ENCODE data around the gene TRIM37.

The TRIM37 gene

GRCh38 chr17:58993311-58993710 lies 113.4 kb downstream of the TRIM37 start:
- no peak for DNase-seq (ENCODE audit: low read depth in 1 of 2, low spot score in 1 of 2)
- Histone ChIP-seq H3K4me3 (replicated peaks; ENCODE audit: insufficient read depth, low read length) (no peak overlapping the region), H3K27me3 (ENCODE audit: insufficient read depth, poor library complexity, severe bottlenecking) (no peaks in the 10 kb centered on the region), H3K27ac (replicated peaks) (no peak overlapping the region)
- no peak for TF ChIP-seq CTCF (IDR thresholded peaks at IDR 0.05; ENCODE audit: insufficient read depth, low read length)
- TF ChIP-seq REST (IDR thresholded peaks at IDR 0.05; ENCODE audit: insufficient replicate concordance, low read depth) = no peak
- no peak for TF ChIP-seq GABPA (IDR thresholded peaks at IDR 0.05; ENCODE audit: low read depth)
- no peak for TF ChIP-seq POLR2AphosphoS5 (IDR thresholded peaks at IDR 0.05; ENCODE audit: low read depth)
- TF ChIP-seq SPI1 (IDR thresholded peaks at IDR 0.05; ENCODE audit: borderline replicate concordance, low read depth) = no peak

- DNase-seq (ENCODE audit: low read depth in 1 of 2, low spot score in 1 of 2) = no peak
- TF ChIP-seq GABPA (IDR thresholded peaks at IDR 0.05; ENCODE audit: low read depth) = no peak
- TF ChIP-seq CTCF (IDR thresholded peaks at IDR 0.05; ENCODE audit: insufficient read depth, low read length) = no peak
- no peak for TF ChIP-seq SPI1 (IDR thresholded peaks at IDR 0.05; ENCODE audit: borderline replicate concordance, low read depth)
- no peak for TF ChIP-seq POLR2AphosphoS5 (IDR thresholded peaks at IDR 0.05; ENCODE audit: low read depth)
- no peak for TF ChIP-seq REST (IDR thresholded peaks at IDR 0.05; ENCODE audit: insufficient replicate concordance, low read depth)
Observed at GRCh38 chr17:58991718-58992331, 114.9 kb downstream of the TRIM37 start.

GRCh38 chr17:58989629-58990028 lies 117.1 kb downstream of the TRIM37 start:
- TF ChIP-seq REST (IDR thresholded peaks at IDR 0.05; ENCODE audit: insufficient replicate concordance, low read depth) (no peak), POLR2AphosphoS5 (IDR thresholded peaks at IDR 0.05; ENCODE audit: low read depth) (no peak), SPI1 (IDR thresholded peaks at IDR 0.05; ENCODE audit: borderline replicate concordance, low read depth) (no peak), CTCF (IDR thresholded peaks at IDR 0.05; ENCODE audit: insufficient read depth, low read length) (no peak), GABPA (IDR thresholded peaks at IDR 0.05; ENCODE audit: low read depth) (no peak)
- no peak for DNase-seq (ENCODE audit: low read depth in 1 of 2, low spot score in 1 of 2)
- Histone ChIP-seq H3K4me3 (replicated peaks; ENCODE audit: insufficient read depth, low read length) (no peak overlapping the region), H3K27me3 (ENCODE audit: insufficient read depth, poor library complexity, severe bottlenecking) (no peaks in the 10 kb centered on the region), H3K27ac (replicated peaks) (no peak overlapping the region)

More at GRCh38 chr17:58991718-58992331, 114.9 kb downstream of the TRIM37 start:
- no peaks in the 10 kb centered on the region for H3K27me3 ChIP-seq (ENCODE audit: insufficient read depth, poor library complexity, severe bottlenecking)
- H3K27ac ChIP-seq (replicated peaks) = no peak overlapping the region
- no peak overlapping the region for H3K4me3 ChIP-seq (replicated peaks; ENCODE audit: insufficient read depth, low read length)

Measured in HL-60 (cell line).